Fibroblast of villous mesenchyme (primary cell): ENCODE results near the gene DCAF7. TPM values are rescaled to one million over a fixed set of nuclear protein-coding genes. Genes with fewer than 3 reads are reported as not detected.

Source experiments
- DNase-seq: peaks from one replicate; pipeline ENCODE4 v3.0.0-alpha.2; 2010; ENCODE audit warnings: low read depth
- H3K4me3 ChIP-seq: 2 replicates; pipeline ENCODE4 v1.5.1; 2011; ENCODE audit warnings: low read depth, mild to moderate bottlenecking, low read length
- CTCF ChIP-seq: IDR thresholded peaks from 2 replicates; pipeline ENCODE4 v1.5.1; 2012; ENCODE audit warnings: low read depth, mild to moderate bottlenecking, low read length; ENCODE audit not compliant: insufficient read depth
- total RNA-seq: library from RNA; depleted of rRNA; stranded (reverse); fragments of >200 nt; gene quantifications from 2 replicates; pipeline ENCODE4 v1.2.3, GENCODE V29; 2012

DCAF7 gene
- total RNA-seq, 1 donor, result 52.7 TPM

GRCh38 chr17:63531022-63531965, 19.0 kb upstream of the DCAF7 start:
- no peak for DNase-seq
- TF ChIP-seq CTCF, result no peak

GRCh38 chr17:63533433-63534077, 16.7 kb upstream of the DCAF7 start:
- H3K4me3 ChIP-seq, result no peak overlapping the region
- DNase-seq, result no peak
- TF ChIP-seq CTCF, result no peak

More at GRCh38 chr17:63531022-63531965, 19.0 kb upstream of the DCAF7 start:
- no peak overlapping the region for H3K4me3 ChIP-seq

- no peak for TF ChIP-seq CTCF
- DNase-seq, result no peak
- H3K4me3 ChIP-seq, result no peak overlapping the region
Measured at GRCh38 chr17:63534078-63534570, 16.2 kb upstream of the DCAF7 start.

GRCh38 chr17:63534816-63535455, 15.3 kb upstream of the DCAF7 start:
- DNase-seq, result no peak
- TF ChIP-seq CTCF, result no peak
- H3K4me3 ChIP-seq, result no peak overlapping the region

GRCh38 chr17:63535640-63536039, 14.6 kb upstream of the DCAF7 start:
- no peak for TF ChIP-seq CTCF
- no peak overlapping the region for H3K4me3 ChIP-seq
- DNase-seq, result no peak

GRCh38 chr17:63537001-63537400, 13.3 kb upstream of the DCAF7 start:
- no peak for TF ChIP-seq CTCF
- no peak for DNase-seq

More at GRCh38 chr17:63537001-63537400, 13.3 kb upstream of the DCAF7 start:
- no peak overlapping the region for H3K4me3 ChIP-seq
